Vagina (tissue), 2 donors: ENCODE data around the gene ARHGEF17. TPM values are rescaled to one million over a fixed set of nuclear protein-coding genes. Genes with fewer than 3 reads are reported as not detected.

Source experiments
- DNase-seq, 2 donors: peaks; one replicate each; pipeline ENCODE4 v3.0.0-alpha.2; 2017; ENCODE audit errors: extremely low spot score in 2 of 2
- H3K27ac ChIP-seq: fragments of 200-600 bp; sonication (generic); one replicate; pipeline ENCODE4 v1.5.1; 2019
- H3K27me3 ChIP-seq: fragments of 200-600 bp; sonication (generic); one replicate; pipeline ENCODE4 v1.5.1; 2019
- H3K36me3 ChIP-seq, 2 donors: fragments of 200-600 bp; sonication (generic); one replicate each; pipeline ENCODE4 v1.5.1; 2017 to 2019
- H3K4me1 ChIP-seq: fragments of 200-600 bp; sonication (generic); one replicate; pipeline ENCODE4 v1.5.1; 2019
- H3K4me3 ChIP-seq, 2 donors: fragments of 200-600 bp; sonication (generic); 1 replicate in 1 of 2; 2 replicates in 1 of 2; pipeline ENCODE4 v1.5.1; 2016 to 2019
- H3K9me3 ChIP-seq: fragments of 200-600 bp; sonication (generic); one replicate; pipeline ENCODE4 v1.5.1; 2019
- POLR2A ChIP-seq, 2 donors: fragments of 450-650 bp; IDR thresholded peaks; one replicate each; pipeline ENCODE4 v1.6.1; 2017; ENCODE audit warnings: antibody characterized with exemption in 2 of 2, mild to moderate bottlenecking in 2 of 2, moderate library complexity in 2 of 2
- POLR2AphosphoS5 ChIP-seq, 2 donors: sonication (generic); formaldehyde crosslinking; IDR thresholded peaks; one replicate each; pipeline ENCODE4 v1.9.0; 2017; ENCODE audit warnings: antibody characterized with exemption in 2 of 2, mild to moderate bottlenecking in 2 of 2, low read depth in 1 of 2; ENCODE audit not compliant: insufficient read depth in 1 of 2
- intact Hi-C: fragments of 100-400 bp; cut with DNase I; formaldehyde crosslinking; loops from one replicate; pipeline ENCODE4 v1.15.1; 2023
- total RNA-seq: library from RNA; depleted of rRNA; stranded (reverse); fragments of >200 nt; gene quantifications from one replicate; pipeline ENCODE4 v1.2.3, GENCODE V29; 2016
- TF ChIP-seq, protein P1 (sequence below), 3 experiments: fragments of 450-650 bp in 2 of 3; fragments of 200-600 bp in 1 of 3; sonication (generic) in 1 of 3; IDR thresholded peaks; one replicate each; pipeline ENCODE4 v1.5.1; 2017 to 2019; ENCODE audit warnings: antibody characterized with exemption in 3 of 3, mild to moderate bottlenecking in 2 of 3, moderate library complexity in 2 of 3

Gene ARHGEF17
- total RNA-seq, 1 donor from 2014 or later: 32.9 TPM

DNA sequence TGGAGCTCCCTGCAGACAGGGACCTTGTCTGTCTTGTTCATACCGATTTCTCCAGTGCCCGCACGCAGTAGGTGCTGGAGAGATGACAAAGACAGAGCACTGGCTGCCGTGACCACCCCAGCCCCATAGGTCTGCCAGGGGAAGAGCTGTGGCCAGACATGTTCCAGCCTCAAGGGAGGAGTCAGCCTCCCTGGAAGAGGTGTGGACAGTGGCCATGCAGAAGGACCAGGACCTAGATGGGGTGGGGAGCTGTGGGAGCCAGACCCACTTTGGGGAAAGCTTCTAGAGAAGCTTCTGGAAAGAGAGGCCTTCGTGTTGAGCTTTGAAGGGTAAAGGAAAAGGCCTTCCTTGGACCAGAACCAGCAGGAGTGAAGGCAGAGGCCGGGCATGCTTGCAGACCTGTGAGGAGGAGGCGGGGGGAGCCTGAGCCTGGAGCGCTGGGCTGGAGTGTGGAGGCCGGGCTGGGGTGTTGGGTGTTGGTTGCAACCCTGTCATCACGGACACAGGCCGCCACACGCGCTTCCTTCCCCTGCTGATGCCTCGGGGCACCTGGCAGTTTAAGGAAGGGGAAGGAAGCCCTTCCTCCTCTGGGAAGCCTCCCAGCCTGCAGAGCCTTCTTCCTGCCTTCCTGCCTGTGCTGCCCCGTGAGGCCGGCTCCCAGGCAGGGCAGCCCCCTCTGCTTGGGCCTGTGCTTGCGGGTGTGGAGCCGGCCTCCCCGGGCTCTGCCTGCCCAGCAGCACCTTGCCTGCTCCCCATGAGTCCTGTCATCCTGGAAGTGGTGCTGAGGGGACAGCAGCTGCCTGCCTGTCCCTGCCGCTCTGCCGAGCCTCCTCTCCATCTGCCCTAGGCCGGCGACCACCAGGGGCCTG, 80.4 kb downstream of the ARHGEF17 start:
- Histone ChIP-seq H3K27ac (no peak overlapping the region), H3K9me3 (no peaks in the 10 kb centered on the region), H3K27me3 (no peaks in the 10 kb centered on the region), H3K4me1 (peaks cover 59% of the 10 kb centered on the region), H3K36me3 (no peaks in the 10 kb centered on the region), H3K4me3 (no peak overlapping the region)
- TF ChIP-seq, protein P1, sequence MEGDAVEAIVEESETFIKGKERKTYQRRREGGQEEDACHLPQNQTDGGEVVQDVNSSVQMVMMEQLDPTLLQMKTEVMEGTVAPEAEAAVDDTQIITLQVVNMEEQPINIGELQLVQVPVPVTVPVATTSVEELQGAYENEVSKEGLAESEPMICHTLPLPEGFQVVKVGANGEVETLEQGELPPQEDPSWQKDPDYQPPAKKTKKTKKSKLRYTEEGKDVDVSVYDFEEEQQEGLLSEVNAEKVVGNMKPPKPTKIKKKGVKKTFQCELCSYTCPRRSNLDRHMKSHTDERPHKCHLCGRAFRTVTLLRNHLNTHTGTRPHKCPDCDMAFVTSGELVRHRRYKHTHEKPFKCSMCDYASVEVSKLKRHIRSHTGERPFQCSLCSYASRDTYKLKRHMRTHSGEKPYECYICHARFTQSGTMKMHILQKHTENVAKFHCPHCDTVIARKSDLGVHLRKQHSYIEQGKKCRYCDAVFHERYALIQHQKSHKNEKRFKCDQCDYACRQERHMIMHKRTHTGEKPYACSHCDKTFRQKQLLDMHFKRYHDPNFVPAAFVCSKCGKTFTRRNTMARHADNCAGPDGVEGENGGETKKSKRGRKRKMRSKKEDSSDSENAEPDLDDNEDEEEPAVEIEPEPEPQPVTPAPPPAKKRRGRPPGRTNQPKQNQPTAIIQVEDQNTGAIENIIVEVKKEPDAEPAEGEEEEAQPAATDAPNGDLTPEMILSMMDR (IDR thresholded peaks at IDR 0.05): no peak
- TF ChIP-seq POLR2A (IDR thresholded peaks at IDR 0.05) (no peak), POLR2AphosphoS5 (IDR thresholded peaks at IDR 0.05; ENCODE audit: insufficient read depth in 1 of 2, low read depth in 1 of 2) (no peak)
- DNase-seq: no peak
- intact Hi-C loops: no loop called here

DNA sequence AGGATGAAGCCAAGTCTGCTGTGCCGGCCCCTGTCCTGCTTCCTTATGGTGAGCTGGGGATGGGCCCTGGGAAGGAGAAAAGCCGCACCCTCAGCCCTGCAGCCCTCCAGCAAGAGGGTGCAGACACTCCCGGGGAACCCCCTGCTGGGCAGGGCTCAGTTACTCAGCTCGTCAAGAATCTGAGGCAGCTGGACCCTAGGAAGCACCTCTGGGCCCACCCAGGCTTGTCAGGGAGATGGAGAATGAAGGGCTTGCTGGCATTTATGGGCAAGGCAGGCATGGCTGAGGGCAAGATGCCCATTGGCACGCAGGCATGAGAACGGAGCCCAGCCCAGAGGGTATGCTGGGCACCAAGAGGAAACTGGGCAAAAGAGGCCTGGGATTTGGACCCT, 81.1 kb downstream of the ARHGEF17 start:
- H3K36me3 ChIP-seq: no peaks in the 10 kb centered on the region
- no peak overlapping the region for H3K27ac ChIP-seq
- no peak for DNase-seq
- H3K4me1 ChIP-seq: peaks cover 53% of the 10 kb centered on the region
- H3K4me3 ChIP-seq: no peak overlapping the region
- TF ChIP-seq POLR2A (IDR thresholded peaks at IDR 0.05) (no peak), POLR2AphosphoS5 (IDR thresholded peaks at IDR 0.05; ENCODE audit: insufficient read depth in 1 of 2, low read depth in 1 of 2) (no peak)
- TF ChIP-seq, protein P1 (IDR thresholded peaks at IDR 0.05): no peak
- intact Hi-C loops: no loop called here
- no peaks in the 10 kb centered on the region for H3K9me3 ChIP-seq
- H3K27me3 ChIP-seq: no peaks in the 10 kb centered on the region

DNA sequence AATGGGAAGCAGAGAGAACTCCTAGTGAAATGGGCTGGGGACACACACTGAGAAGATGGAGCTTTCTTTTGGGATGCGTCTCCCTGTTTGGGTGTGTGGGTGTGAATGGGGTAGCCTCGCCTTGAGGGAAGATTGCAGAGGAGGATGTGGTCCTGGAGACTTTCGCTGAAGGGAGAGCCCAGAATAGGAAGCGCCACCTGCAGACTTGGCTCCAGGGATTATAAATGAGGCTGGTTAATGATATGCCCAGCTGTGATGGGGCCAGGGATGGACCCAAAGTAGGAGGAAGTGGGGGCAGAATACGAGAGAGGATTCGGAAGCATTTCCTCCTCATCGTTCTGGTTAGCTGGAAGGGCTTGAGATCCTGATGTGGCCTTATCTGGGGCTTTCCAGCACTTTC, 81.8 kb downstream of the ARHGEF17 start:
- Histone ChIP-seq H3K27ac (no peak overlapping the region), H3K4me1 (peaks cover 45% of the 10 kb centered on the region), H3K4me3 (no peak overlapping the region), H3K36me3 (no peaks in the 10 kb centered on the region), H3K9me3 (no peaks in the 10 kb centered on the region), H3K27me3 (no peaks in the 10 kb centered on the region)
- intact Hi-C loops: no loop called here
- DNase-seq: no peak
- TF ChIP-seq, protein P1 (IDR thresholded peaks at IDR 0.05): no peak
- TF ChIP-seq POLR2AphosphoS5 (IDR thresholded peaks at IDR 0.05; ENCODE audit: insufficient read depth in 1 of 2, low read depth in 1 of 2) (no peak), POLR2A (IDR thresholded peaks at IDR 0.05) (no peak)

DNA sequence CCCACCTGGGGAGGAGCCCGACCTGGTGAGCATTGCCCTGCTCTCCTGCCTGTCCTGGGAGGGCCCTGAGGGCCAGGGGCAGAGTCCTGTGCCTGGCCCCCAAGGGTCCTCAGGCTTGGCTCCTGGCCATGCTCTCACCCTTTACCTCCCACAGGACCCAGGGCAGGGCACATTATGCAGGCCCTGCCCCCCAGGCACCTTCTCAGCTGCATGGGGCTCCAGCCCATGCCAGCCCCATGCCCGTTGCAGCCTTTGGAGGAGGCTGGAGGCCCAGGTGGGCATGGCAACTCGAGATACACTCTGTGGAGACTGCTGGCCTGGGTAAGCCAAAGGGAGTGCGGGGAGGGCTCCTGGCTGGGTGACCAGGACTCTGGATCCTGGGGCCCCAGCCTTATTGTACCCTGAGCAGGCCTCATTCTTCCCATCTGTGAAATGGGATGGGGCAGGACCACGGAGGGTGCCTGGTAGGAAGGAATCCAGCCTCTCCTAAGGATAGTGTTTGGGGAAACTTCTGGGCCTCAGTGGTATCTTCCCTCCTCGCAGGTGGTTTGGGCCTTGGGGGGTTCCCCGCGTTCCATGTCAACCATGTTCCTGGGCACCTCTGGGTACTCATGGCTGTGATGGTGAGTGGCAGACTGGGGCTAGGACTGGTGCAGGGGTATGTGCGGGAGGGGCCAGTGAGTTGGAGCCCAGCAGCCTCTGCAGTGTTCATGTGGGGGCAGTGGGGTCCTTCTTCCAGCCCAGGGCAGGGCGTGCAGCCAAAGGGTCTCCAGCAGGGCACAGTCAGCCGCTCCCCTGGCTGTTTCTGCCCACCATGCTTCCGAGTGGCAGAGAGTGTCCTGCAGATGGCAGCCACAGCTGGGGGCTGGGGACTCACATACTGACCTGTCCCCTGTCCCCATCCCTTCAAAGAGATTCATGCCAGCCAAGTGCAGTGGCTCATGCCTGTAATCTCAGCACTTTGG, 82.8 kb downstream of the ARHGEF17 start:
- DNase-seq: no peak
- no peak overlapping the region for H3K4me3 ChIP-seq

More for the DNA sequence above, 82.8 kb downstream of the ARHGEF17 start:
- intact Hi-C loops: no loop called here
- no peaks in the 10 kb centered on the region for H3K9me3 ChIP-seq
- no peak overlapping the region for H3K27ac ChIP-seq
- H3K4me1 ChIP-seq: peaks cover 35% of the 10 kb centered on the region
- no peaks in the 10 kb centered on the region for H3K27me3 ChIP-seq
- TF ChIP-seq POLR2AphosphoS5 (IDR thresholded peaks at IDR 0.05; ENCODE audit: insufficient read depth in 1 of 2, low read depth in 1 of 2): no peak
- TF ChIP-seq, protein P1 (IDR thresholded peaks at IDR 0.05): no peak
- TF ChIP-seq POLR2A (IDR thresholded peaks at IDR 0.05): no peak
- H3K36me3 ChIP-seq: no peaks in the 10 kb centered on the region
